Esophagus (tissue), 2 donors: Measurements from ENCODE around the gene CENPC. TPM values are rescaled to one million over a fixed set of nuclear protein-coding genes. Genes with fewer than 3 reads are reported as not detected.

Experiments
- H3K27ac ChIP-seq, 2 donors: one replicate each; pipeline ENCODE4 v1.5.1; 2013; ENCODE audit warnings: low read depth in 2 of 2, mild to moderate bottlenecking in 2 of 2, inconsistent platforms in 1 of 2, low read length in 1 of 2, moderate library complexity in 1 of 2
- H3K27me3 ChIP-seq, 2 donors: one replicate each; pipeline ENCODE4 v1.6.1; 2013; ENCODE audit warnings: low read length in 2 of 2, control low read depth in 1 of 2, mild to moderate bottlenecking in 1 of 2; ENCODE audit not compliant: insufficient read depth in 2 of 2, control insufficient read depth in 1 of 2
- H3K36me3 ChIP-seq, 2 donors: one replicate each; pipeline ENCODE4 v1.6.1; 2013; ENCODE audit warnings: low read length in 1 of 2; ENCODE audit not compliant: control insufficient read depth in 2 of 2, insufficient read depth in 2 of 2
- H3K4me1 ChIP-seq, 2 donors: one replicate each; pipeline ENCODE4 v1.6.1; 2013; ENCODE audit warnings: low read length in 1 of 2; ENCODE audit not compliant: control insufficient read depth in 2 of 2, insufficient read depth in 2 of 2
- H3K4me3 ChIP-seq, 2 donors: one replicate each; pipeline ENCODE4 v1.5.1; 2013; ENCODE audit warnings: low read length in 2 of 2, mild to moderate bottlenecking in 2 of 2, low read depth in 1 of 2, moderate library complexity in 1 of 2
- H3K9me3 ChIP-seq, 2 donors: one replicate each; pipeline ENCODE4 v1.6.1; 2013; ENCODE audit warnings: mild to moderate bottlenecking in 2 of 2, low read depth in 1 of 2, low read length in 1 of 2, moderate library complexity in 1 of 2; ENCODE audit not compliant: control insufficient read depth in 2 of 2, insufficient read depth in 1 of 2
- WGBS, 2 donors: extraction: QIAGEN DNeasy Blood & Tissue Kit; methylation state at CpG; one replicate each; pipeline ENCODE4 v1.1.7; 2013; 5-methylcytosine and 5-hydroxymethylcytosine counted together
- polyA plus RNA-seq, 2 donors: library from polyadenylated mRNA; stranded (reverse); fragments of 200-250 nt; gene quantifications; one replicate each; pipeline ENCODE4 v1.2.3, GENCODE V29; 2013
- donor health status: healthy with polysubstance abuse.
- donor health status: Bipolar disorder and iron deficiency.

The CENPC gene
- polyA plus RNA-seq, 2 donors, result 4.7 to 6.2 TPM

DNA sequence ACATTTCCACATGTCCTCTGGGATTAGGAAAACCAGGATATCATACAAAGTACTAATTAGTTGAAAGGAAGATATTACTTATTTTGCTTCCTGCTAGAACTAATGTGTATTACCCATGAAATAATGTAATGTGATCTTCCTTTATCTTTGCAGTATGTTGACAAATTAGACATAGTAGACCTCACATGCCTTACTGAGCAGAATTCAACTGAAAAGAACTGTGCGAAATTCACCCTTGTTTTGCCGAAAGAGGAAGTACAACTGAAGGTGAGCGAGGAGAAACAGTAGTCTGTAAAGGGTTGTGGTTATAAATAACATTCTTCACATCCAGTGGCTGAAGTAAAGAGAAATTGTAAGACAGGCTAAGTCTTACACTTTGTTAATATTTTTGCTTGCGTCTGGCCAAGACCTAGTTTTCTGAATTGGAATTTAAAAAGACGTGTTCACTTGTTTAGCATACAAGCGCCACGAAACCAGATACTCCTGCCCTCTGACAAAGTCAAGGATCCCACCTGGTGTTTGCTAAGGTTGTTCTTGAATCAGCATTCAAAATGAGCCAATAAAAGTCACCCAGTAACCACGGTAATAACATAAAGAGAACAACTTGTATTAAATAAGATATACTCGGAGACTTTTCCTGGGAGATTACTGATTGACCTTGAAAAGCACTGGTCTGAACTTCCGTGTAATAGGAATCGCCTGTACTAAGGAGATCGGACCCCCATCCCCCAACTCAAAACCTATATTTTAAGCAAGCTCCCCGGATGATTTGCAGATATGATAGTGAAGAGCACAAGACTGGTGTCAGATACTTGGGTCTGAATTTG is 30.1 kb upstream of the CENPC start:
- H3K4me3 ChIP-seq, result no peak overlapping the region
- H3K27ac ChIP-seq, result no peak overlapping the region

GRCh38 chr4:67573193-67573592 is 27.9 kb upstream of the CENPC start:
- H3K36me3 ChIP-seq, result no peaks in the 10 kb centered on the region
- H3K9me3 ChIP-seq, result no peaks in the 10 kb centered on the region
- H3K27ac ChIP-seq, result no peak overlapping the region
- no peak overlapping the region for H3K4me3 ChIP-seq
- H3K4me1 ChIP-seq, result no peaks in the 10 kb centered on the region
- H3K27me3 ChIP-seq, result no peaks in the 10 kb centered on the region

More for the DNA sequence above, 30.1 kb upstream of the CENPC start:
- no peaks in the 10 kb centered on the region for H3K36me3 ChIP-seq
- no peaks in the 10 kb centered on the region for H3K9me3 ChIP-seq
- no peaks in the 10 kb centered on the region for H3K27me3 ChIP-seq
- no peaks in the 10 kb centered on the region for H3K4me1 ChIP-seq
- 70 to 79% methylated on average over 13 of the region's 13 CpGs for WGBS, 2 donors

GRCh38 chr4:67571975-67572374 is 26.7 kb upstream of the CENPC start:
- H3K27me3 ChIP-seq, result no peaks in the 10 kb centered on the region
- no peak overlapping the region for H3K4me3 ChIP-seq
- 58 to 65% methylated on average over 1 of the region's 1 CpG for WGBS, 2 donors
- no peak overlapping the region for H3K27ac ChIP-seq
- no peaks in the 10 kb centered on the region for H3K9me3 ChIP-seq
- no peaks in the 10 kb centered on the region for H3K36me3 ChIP-seq
- no peaks in the 10 kb centered on the region for H3K4me1 ChIP-seq

- Histone ChIP-seq H3K4me3 (no peak overlapping the region), H3K27ac (no peak overlapping the region), H3K4me1 (no peaks in the 10 kb centered on the region), H3K27me3 (no peaks in the 10 kb centered on the region), H3K36me3 (no peaks in the 10 kb centered on the region), H3K9me3 (no peaks in the 10 kb centered on the region)
- WGBS, 2 donors, result 95 to 100% methylated on average over 1 of the region's 1 CpG
Observed at GRCh38 chr4:67570537-67570936, 25.2 kb upstream of the CENPC start.

DNA sequence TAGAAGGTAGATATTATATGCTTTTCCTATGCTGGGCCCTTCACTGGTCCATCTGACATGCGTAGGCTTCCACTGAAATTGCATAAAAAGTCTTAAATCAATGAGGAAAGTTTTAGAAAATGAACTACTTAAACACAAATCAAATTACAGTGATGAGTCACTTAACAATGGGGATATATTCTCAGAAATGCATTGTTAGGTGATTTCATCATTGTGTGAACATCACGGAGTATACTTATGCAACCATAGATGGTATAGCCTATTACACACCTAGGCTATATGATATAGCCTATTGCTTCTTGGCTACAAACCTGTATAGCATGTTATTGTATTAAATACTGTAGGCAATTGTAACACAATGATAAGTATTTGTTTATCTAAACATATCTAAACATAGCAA is 23.5 kb upstream of the CENPC start:
- H3K9me3 ChIP-seq, result no peaks in the 10 kb centered on the region
- no peaks in the 10 kb centered on the region for H3K4me1 ChIP-seq
- WGBS, 2 donors, result 76 to 83% methylated on average over 2 of the region's 2 CpGs
- no peak overlapping the region for H3K4me3 ChIP-seq
- no peaks in the 10 kb centered on the region for H3K27me3 ChIP-seq
- no peaks in the 10 kb centered on the region for H3K36me3 ChIP-seq
- H3K27ac ChIP-seq, result no peak overlapping the region

DNA sequence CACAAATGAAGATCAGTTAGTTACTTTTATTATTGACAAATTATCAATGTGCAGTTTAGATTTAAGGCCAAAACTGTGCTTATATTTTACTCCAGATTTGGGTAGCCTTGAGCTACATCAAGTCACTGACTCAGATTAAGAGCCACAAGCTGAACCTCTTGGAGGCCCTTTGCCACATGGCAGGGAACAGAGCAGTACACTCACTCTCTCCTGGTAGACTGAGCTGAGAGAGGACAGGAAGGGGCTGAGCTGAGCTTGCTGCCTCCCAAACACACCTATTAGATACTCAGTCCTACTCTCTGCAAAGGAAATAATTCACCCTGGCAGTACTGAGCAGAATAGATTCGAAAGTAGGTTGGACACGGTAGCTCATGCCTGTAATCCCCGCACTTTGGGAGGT is 21.0 kb upstream of the CENPC start:
- H3K27me3 ChIP-seq, result no peaks in the 10 kb centered on the region
- no peak overlapping the region for H3K27ac ChIP-seq
- H3K4me1 ChIP-seq, result no peaks in the 10 kb centered on the region
- 93 to 98% methylated on average over 3 of the region's 3 CpGs for WGBS, 2 donors
- H3K36me3 ChIP-seq, result no peaks in the 10 kb centered on the region
- no peak overlapping the region for H3K4me3 ChIP-seq
- no peaks in the 10 kb centered on the region for H3K9me3 ChIP-seq

- Histone ChIP-seq H3K4me3 (no peak overlapping the region), H3K4me1 (no peaks in the 10 kb centered on the region), H3K27me3 (no peaks in the 10 kb centered on the region), H3K9me3 (no peaks in the 10 kb centered on the region), H3K36me3 (no peaks in the 10 kb centered on the region), H3K27ac (no peak overlapping the region)
Observed at GRCh38 chr4:67565284-67565683, 20.0 kb upstream of the CENPC start.

DNA sequence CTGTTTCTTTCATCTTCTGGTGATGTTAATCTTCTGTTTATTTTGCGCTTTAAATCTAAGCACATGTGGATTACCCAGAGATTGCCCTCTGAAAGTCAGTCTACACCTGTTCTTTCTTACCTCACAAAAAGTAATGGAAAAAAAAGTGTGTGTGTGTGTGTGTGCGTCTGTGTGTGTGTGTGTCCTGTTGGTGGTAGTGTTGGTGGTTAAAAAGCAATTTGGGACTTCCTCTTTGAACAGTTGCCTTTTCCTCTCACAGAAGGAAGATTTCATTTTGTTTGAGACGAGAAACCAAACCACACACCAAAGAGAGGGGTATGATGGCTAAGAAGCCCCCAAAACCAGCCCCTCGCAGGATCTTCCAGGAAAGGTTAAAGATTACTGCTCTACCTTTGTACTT is 13.2 kb upstream of the CENPC start, which contains the start of gene STAP1:
Gene STAP1, plus strand, starts transcription at position 235 of the 400 bp plus-strand sequence. Its CDS starts 83 bp downstream, at position 318.
- H3K36me3 ChIP-seq, result no peaks in the 10 kb centered on the region
- no peak within 1 kb of the TSS for H3K4me3 ChIP-seq
- WGBS, 2 donors, result 71 to 74% methylated on average over 4 of the region's 4 CpGs
- no peaks in the 10 kb centered on the region for H3K4me1 ChIP-seq
- no peak within 1 kb of the TSS for H3K27ac ChIP-seq
- H3K9me3 ChIP-seq, result no peaks in the 10 kb centered on the region
- H3K27me3 ChIP-seq, result no peaks in the 10 kb centered on the region

DNA sequence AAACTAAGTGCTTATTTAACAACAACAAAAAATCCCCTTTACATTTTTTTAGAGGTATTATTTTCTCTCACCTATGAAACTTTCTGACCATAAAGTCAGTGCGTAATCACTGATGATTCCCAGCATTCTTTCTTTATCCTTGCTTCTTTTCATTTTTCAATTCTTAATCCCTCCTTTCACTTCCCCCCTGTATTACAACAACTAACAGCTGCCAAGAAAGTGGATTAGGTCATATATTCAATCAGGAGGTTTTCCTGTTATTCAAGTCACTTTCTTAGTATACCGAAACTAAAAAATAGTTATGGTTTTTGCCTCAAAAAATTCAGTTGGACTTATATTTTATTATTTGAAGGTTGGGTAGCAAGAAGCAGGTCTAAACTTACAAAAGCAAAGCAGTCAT is 11.1 kb upstream of the CENPC start:
- Histone ChIP-seq H3K27me3 (no peaks in the 10 kb centered on the region), H3K4me3 (no peak overlapping the region), H3K4me1 (no peaks in the 10 kb centered on the region), H3K9me3 (no peaks in the 10 kb centered on the region), H3K27ac (no peak overlapping the region), H3K36me3 (no peaks in the 10 kb centered on the region)
- WGBS, 2 donors, result 19 to 32% methylated on average over 2 of the region's 2 CpGs

- no peaks in the 10 kb centered on the region for H3K36me3 ChIP-seq
- no peak overlapping the region for H3K27ac ChIP-seq
- H3K4me1 ChIP-seq, result no peaks in the 10 kb centered on the region
- H3K4me3 ChIP-seq, result no peak overlapping the region
- WGBS, 2 donors, result 76 to 84% methylated on average over 3 of the region's 3 CpGs
- no peaks in the 10 kb centered on the region for H3K9me3 ChIP-seq
- no peaks in the 10 kb centered on the region for H3K27me3 ChIP-seq
Observed at GRCh38 chr4:67555447-67555846, 10.1 kb upstream of the CENPC start.
